HG02870 (cell line): Measurements from ENCODE around the gene RIPK1.
A peak's percentile ranks its signal among the peaks of the same experiment; 100 is the strongest.
"Not testable (repeated sequence)": the region's sequence is repeated elsewhere in the genome, so short reads cannot be mapped to it uniquely, and the experiment has no call there.

Source experiments
- ATAC-seq: cut with Tn5 transposase; IDR thresholded peaks from one replicate; pipeline ENCODE4 v1.9.1; 2021; ENCODE audit warnings: mild to moderate bottlenecking, moderate library complexity; ENCODE audit not compliant: unreplicated experiment

RIPK1 gene

DNA sequence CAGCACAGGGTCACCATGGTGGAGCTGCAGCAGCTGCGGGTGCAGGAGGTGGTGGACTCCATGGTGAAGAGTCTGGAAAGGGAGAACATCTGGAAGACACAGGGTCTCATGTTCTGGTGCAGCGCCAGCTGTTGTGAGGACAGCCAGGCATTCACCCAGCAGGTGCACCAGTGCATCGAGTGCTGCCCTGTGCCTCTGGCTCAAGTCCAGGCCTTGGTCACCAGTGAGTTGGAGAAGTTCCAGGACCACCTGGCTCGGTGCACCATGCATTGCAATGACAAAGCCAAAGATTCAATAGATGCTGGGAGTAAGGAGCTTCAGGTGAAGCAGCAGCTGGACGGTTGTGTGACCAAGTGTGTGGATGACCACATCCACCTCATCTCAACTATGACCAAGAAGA is 22.9 kb upstream of the RIPK1 start:
- no peak for ATAC-seq

DNA sequence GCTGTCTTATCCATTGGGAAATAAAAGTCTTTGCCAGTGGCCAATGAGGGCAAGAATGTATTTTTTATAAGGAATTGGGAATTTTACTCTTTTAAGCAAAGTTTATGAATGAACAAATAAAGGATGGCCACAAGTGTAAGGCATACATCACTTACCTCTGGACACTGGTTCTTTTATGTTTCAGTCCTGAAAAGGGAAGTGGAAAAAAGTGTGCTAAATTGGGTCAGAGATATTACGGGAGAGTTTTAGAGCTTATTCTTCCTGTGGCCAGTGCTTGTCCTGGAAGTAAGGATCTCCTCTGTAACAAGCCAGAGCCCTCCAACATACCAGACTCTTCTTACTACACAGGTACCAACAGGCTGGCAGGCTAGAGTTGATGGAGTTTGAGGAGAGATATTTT is 22.5 kb upstream of the RIPK1 start:
- ATAC-seq, result no peak

DNA sequence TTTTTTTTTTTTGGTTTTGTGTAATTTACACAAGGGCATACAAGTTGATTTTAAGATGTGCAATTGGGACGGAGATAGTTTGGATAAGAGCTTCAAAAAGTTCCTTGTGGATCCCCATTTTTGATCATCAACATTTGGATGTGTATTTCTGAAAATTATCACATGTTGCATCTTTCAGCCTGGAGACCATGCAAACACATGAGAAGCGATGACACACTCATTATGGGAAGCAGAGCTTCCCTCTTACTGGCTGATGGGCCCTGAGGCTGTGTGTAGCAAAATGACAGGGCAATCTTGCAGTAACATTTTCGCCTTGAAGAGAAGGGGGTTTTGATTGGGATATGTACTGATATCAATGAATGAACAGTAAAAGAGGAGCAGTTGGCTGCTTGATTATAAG is 22.0 kb upstream of the RIPK1 start:
- ATAC-seq, result no peak

DNA sequence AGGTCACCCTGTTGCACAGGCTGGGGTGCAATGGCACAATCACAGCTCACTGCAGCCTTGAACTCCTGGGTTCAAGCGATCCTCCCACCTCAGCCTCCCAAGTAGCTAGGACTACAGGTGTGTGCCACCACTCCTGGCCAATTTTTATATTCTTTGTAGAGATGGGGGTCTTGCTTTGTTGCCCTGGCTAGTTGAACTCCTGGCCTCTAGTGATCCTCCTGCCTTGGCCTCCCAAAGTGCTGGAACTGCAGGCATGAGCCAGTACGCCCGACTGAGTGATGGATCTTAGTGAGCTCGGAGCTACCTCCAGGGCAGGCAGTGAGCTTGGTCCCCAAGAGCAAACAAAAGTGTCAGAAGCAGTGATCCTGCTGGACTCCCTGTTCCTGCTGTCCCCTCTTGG is 20.3 kb upstream of the RIPK1 start:
- not testable (repeated sequence) for ATAC-seq

DNA sequence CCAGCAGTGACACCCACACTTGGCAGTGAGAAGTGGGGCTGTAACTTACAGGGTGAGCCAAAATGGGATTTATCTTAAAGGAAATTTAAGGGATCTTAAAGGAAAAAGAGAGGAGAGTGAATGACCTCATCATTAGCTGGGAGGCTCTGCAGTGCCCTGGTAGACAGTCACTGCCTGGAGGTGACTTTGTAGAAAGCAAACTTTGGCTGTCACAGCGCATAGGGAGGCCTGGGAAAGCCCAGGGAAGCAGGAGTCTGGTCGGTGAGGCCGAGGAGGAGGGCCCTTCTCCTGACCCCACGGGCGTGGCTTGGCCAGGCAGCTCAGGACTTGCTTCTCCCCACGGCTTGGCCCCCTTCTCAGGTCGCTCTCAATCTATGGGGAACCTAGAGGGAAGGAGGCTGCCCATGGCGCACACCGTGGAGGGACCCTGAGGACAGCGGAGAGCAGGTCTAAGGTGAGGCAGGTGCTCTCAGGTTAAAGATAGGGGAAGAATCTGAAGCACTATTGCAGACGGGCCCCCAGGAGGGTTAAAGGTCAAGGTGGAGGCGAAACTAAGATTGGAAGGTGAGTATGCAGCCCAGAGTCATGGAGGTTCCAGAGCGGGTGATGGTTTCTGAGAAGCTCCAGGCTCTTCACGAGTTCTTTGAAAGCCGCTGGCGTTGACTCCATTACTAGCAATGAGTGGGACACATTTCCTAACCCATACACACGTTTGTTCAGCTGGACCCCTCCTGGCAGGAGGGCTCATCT is 15.6 kb upstream of the RIPK1 start:
- no peak for ATAC-seq

DNA sequence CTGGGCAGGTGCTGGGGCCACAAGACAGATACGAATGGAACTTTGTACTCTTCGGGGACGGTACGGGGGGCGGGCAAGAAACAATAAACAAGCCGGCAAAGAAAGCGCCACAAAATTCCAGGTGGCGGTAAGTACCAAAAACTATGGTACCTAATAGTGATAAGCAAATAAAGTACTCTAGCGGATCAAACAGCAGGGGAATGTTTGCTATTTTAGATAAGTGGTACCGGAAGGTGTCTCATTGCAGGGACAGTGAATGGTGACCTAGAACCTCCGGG is 15.1 kb upstream of the RIPK1 start:
- no peak for ATAC-seq

DNA sequence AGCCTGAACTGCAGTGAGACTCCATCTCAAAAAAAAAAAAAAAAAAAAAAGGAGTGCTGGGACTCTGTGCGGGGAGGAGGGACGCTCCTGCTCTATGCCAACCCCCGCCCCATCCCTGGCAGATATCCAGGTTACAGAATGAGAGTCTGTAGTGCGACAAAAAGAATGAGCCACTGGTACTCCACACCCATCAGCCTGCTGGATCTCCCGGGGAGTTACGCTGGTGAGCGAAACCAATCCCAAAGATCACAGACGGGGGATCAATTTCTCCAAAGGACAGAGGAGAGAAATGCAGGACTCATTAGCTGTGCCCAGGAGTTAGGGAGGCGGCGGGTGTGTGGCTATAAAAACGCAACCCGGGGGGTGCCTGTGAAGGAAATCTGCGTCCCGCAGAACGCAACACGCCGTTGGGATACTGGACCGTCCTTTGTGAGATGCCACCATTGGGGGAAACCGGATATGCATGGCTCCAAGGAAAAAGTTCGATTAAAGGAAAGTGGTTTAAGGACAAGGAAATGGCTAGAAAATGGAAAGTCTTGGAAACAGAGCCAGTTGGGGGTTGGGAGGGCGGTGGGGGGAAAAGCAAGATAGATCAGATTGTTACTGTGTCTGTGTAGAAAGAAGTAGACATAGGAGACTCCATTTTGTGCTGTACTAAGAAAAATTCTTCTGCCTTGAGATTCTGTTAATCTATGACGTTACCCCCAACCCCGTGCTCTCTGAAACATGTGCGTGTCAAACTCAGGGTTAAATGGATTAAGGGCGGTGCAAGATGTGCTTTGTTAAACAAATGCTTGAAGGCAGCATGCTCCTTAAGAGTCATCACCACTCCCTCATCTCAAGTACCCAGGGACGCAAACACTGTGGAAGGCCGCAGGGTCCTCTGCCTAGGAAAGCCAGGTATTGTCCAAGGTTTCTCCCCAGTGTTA is 13.8 kb upstream of the RIPK1 start:
- not testable (repeated sequence) for ATAC-seq

DNA sequence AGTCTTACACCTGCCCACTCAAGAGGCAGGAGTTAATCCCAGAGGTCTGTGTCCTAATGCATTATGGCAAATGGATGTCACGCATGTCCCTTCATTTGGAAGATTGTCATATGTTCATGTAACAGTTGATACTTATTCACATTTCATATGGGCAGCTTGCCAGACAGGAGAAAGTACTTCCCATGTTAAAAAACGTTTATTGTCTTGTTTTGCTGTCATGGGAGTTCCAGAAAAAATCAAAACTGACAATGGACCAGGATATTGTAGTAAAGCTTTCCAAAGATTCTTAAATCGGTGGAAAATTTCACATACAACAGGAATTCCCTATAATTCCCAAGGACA is 13.2 kb upstream of the RIPK1 start:
- ATAC-seq, result not testable (repeated sequence)

DNA sequence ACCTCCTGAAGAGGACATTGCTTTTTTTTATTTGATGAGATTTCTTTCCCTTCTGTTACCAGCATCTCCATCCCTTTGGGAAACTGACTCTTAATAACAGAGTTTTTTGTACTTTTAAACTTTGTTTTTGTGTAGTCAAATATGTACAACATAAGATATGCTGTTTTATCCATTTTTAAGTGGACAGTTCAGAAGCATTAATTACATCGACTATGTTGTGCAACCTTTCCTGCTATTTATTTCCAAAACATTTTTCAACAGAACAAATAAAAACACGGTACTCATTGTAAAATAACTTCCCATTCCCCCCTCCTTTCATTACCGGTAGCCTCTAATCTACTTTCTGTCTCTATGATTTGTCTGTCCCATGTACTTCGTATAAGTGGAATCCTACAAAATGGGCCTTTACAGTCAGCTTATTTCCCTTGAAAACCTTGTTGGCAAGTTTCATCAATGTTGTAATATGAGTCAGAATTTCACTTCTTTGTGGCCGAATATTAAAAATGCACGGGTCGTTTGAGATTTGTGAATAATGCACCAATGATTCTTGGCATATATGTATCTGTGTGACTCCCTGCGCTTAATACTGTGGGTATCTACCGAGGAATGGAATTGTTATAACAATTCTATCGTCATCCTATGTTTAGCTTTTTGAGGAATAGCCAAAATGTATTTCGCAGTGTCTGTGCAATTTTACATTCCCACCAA is 11.1 kb upstream of the RIPK1 start:
- ATAC-seq, result no peak

DNA sequence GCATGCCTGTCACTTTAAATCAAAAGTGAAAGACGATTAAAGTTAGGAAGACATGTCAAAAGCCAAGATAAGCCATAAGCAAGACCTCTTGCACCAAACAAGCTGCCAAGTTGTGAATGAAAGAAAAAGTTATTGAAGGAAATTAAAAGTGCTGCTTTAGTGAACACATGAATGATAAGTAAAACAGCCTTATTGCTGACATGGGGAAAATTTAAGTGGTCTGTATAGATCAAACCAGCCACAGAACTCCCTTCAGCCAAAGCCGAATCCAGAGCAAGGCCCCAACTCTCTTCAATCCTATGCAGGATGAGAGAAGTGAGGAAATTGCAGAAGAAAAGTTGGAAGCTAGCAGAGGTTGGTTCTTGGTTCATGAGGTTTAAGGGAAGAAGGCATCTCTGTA is 9.3 kb upstream of the RIPK1 start:
- ATAC-seq, result no peak

DNA sequence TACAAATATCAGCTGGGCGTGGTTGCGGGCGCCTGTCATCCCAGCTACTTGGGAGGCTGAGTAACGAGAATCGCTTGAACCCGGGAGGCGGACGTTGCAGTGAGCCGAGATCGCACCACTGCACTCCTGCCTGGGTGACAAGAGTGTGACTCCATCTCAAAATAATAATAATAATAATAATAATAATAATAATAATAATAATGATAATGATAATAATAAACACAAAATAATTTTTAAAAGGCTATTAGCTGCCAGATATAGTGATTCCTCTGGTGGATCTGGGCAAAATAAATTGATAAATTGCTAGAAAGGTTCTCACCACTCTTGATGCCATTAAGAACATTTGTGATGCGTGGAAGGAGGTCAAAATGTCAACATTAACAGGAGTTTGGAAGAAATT is 8.2 kb upstream of the RIPK1 start:
- not testable (repeated sequence) for ATAC-seq

DNA sequence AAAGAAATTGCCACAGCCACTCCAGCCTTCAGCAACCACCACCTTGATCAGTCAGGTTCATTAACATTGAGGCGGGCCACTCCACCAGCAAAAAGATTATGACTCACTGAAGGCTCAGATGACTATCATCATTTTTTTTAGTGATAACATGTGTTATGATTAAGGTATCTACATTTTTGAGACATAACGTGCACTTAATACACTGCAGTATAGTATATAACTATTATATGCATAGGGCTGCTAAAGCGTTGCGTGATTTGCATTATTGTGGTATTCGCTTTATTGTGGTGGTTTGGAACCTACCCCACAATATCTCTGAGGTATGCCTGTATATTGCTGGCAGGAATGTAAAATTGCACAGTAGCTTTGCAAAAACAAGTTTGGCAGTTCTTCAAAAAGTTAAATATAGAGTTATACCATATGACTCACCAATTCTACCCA is 6.8 kb upstream of the RIPK1 start:
- no peak for ATAC-seq

DNA sequence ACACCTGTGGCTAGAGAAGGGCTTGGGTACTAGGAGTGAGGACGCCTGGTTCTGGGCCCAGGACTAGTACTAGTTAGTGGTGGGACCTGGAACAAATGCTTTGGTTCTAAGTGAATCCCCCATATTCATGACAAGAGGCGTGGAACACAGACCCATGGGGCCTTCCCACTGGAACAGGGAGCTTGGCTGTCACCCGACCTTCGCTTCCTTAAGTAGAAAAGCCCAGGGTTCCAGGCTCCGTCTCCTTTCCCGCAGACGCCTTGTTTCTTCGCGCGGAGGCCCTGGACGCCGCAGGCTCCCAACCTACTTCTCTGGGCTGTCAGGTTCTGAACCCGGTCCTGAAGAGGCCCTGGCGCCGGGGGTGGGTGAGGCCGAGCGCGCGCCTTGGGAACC is 5.0 kb upstream of the RIPK1 start:
- ATAC-seq, result not testable (repeated sequence)

DNA sequence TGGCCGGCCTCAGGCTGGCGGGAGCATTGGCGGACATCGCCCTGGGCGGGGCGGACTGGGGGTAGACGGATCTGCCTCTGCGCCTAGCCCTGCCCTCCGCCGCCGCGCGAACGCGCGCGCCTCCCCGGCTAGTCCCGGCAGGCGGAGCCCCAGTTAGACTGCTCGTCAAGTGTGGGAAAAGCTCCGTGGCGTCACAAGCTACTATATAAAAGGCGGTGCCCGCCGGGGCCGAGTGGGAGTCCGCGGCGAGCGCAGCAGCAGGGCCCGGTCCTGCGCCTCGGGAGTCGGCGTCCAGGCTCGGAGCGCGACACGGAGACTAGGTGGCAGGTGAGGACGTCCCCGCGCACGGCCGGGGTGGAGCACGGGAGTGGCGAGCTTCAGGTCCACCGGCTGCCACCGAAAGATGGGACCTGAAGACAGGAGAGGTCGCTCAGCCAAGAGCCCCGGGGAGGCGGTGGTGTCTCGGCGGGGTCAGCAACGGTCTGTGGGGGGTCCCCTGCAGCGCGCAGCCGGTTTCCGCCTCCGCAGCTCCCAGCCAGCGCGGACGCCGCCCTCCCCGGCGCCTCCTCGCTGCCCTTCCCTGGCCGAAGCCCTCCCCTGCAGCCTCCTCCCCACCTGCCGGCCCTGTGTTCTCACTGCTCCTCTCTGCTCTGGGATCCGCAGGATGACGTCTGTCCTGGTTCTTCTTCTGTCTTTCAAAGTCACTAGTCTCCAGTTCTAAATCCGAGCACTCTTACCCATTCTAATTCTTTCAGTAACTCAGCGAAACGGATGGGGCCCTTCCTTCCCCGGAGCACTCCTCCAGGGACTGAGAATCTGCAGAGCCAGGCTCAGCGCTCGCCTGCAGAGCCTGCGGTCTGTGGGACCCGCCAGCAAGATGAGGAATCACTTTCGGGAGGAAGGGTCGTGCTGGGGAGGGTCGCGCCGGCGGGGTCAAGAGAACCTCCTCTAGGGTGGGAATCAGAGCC is 4.3 kb upstream of the RIPK1 start:
- peak; percentile 55 for ATAC-seq

DNA sequence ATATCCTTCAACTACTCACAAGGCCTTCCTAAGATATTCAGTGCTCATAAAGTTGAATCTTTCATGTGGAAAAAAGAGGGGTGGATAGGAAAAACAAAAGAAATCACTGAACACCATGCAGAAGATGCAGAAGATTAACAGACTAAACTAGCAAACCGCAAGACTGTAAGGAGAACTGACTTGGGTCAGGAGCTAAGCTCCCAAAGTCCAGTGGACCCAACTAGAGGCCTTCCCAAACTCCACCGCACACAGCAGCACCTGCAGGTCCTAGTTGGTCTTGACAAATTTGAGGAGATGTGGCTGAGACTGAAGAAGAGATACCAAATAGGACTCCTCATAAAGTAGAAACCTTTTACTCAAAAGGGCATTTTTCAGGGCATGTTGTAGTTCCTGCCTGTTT is 3.3 kb downstream of the RIPK1 start:
- ATAC-seq, result no peak

DNA sequence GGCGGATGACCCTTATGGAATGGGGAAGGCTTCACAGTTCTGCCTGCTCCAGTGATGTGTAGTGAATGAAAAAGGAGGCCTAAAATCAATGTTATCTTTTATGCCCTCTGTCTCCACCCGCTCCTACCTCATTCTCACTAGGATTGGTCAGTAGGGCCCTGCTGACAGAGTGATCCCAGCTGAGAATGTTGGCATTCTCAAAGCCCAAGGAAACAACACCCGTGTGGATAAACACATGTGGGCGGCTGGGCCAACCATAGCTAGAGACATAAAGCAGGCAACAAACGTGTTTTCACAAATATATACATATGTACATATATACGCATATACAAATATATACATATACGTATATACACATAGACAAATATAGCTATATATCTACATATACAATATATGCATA is 4.5 kb downstream of the RIPK1 start:
- no peak for ATAC-seq

DNA sequence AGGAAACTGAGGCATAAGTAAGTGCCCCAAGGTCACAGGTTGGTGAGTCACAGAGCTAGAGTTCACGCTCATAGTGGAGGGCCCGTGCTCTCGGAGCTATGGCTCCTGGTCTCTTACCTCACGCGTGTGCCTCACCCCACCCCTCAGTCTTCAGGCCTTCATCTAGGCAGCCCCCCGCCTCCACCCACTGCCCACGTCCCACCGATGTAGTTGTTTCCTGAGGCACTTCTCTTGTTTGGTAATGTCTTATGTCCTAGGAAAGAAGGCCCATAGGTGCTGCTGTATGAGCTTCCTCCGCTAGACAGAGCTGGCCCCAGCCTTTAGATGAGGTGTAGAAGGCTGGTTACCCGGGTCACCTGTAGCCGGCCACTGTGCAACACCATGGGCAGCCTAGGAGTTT is 5.1 kb downstream of the RIPK1 start:
- ATAC-seq, result no peak

DNA sequence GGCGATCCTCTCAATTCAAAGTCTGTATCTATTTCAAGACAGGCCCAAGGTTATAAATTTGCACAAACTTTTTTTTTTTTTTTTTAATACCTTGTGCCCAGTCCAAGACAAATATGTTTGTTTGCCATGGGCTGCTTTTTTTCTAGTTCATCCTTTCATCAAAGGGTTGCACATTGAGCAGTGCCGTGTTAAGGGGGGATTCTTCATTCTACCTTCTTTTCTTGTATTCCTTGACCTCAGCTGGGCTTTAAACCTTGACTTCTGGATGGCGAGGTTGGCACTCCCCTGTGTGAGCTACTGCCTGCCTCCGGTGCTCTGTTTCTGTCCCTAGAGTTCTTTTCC is 7.4 kb downstream of the RIPK1 start:
- no peak for ATAC-seq

DNA sequence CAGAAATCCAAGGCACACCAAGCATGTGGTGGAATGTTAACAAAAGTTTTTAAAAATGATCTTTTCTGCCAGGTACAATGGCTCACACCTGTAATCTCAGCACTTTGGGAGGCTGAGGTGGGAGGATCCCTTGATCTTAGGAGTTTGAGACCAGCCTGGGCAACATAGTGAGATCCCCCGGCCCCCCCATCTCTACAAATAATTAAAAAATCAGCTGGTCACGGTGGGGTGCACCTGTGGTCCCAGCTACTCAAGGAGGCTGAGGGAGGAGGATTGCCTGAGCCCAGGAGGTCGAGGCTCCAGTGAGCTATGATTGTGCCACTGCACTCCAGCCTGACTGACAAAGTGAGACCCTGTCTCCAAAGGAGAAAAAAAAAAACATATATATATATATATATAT is 8.0 kb downstream of the RIPK1 start:
- no peak for ATAC-seq

DNA sequence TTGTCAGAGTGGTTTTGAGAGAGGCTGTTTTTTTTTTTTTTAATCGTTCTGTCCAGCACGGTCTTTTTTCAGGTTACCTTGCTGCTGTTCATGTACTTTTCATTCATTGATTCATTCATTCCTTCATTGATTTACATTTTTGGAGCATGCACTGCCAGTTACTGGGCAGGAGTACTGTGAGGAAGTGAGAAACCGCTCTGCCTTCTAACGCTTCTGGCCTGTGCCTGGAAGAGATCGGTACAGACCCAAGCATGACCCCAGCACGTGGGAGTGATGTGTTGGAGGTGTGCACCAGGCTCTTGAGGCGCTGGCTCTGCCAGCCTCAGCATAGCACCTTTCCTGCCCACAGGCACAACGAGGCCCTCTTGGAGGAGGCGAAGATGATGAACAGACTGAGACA is 9.1 kb downstream of the RIPK1 start:
- ATAC-seq, result no peak

DNA sequence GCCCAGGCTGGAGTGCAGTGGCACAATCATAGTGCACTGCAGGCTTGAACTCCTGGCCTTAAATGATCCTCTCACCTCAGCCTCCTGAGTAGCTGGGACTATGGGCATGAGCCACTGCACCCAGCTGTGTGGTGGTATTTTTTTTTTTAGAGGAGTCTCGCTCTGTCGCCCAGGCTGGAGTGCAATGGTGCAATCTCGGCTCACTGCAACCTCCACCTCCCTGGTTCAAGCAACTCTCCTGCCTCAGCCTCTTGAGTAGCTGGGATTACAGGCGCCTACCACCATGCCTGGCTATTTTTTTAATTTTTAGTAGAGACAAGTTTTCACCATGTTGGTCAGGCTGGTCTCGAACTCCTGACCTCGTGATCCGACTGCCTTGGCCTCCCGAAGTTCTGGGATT is 10.7 kb downstream of the RIPK1 start:
- ATAC-seq, result not testable (repeated sequence)
